OCI-LY3 (cell line): Measurements from ENCODE around the gene MACIR.
"Not testable (repeated sequence)": the region's sequence is repeated elsewhere in the genome, so short reads cannot be mapped to it uniquely, and the experiment has no call there.

Experiments
- H2AFZ ChIP-seq: fragments of 200-600, 300-600 bp; shearing (Covaris generic); 2 replicates; pipeline ENCODE4 v1.6.0; 2014; ENCODE audit warnings: antibody characterized with exemption, low read depth, low read length
- H3K27ac ChIP-seq: fragments of 200-600, 300-600 bp; sonication (generic); 2 replicates; pipeline ENCODE4 v1.5.1; 2014; ENCODE audit warnings: mild to moderate bottlenecking, low read length, moderate library complexity, mixed read lengths
- H3K27me3 ChIP-seq: fragments of 200-600, 300-600 bp; sonication (generic); 2 replicates; pipeline ENCODE4 v1.6.1; 2014; ENCODE audit warnings: low read depth, low read length, mixed read lengths
- H3K36me3 ChIP-seq: fragments of 200-600, 300-600 bp; sonication (generic); replicated peaks from 2 replicates; pipeline ENCODE3; 2014; ENCODE audit warnings: low read depth, low read length, mixed read lengths
- H3K4me1 ChIP-seq: fragments of 300-600, 200-600 bp; sonication (generic); 2 replicates; pipeline ENCODE4 v1.6.1; 2014; ENCODE audit warnings: low read length, mixed read lengths
- H3K4me2 ChIP-seq: fragments of 200-600, 300-600 bp; sonication (generic); 2 replicates; pipeline ENCODE4 v1.6.1; 2014; ENCODE audit warnings: low read length, mixed read lengths
- H3K4me3 ChIP-seq: fragments of 300-600, 200-600 bp; sonication (generic); 2 replicates; pipeline ENCODE4 v1.5.1; 2014; ENCODE audit warnings: antibody characterized with exemption, mild to moderate bottlenecking, low read length, moderate library complexity
- H3K79me2 ChIP-seq: fragments of 300-600, 200-600 bp; shearing (Covaris generic); 2 replicates; pipeline ENCODE4 v1.6.1; 2014; ENCODE audit warnings: mild to moderate bottlenecking, low read length, mixed read lengths
- H3K9ac ChIP-seq: fragments of 300-600, 200-600 bp; shearing (Covaris generic); 2 replicates; pipeline ENCODE4 v1.6.0; 2014; ENCODE audit warnings: mild to moderate bottlenecking, low read length, moderate library complexity
- H3K9me3 ChIP-seq: fragments of 200-600, 300-600 bp; shearing (Covaris generic); 2 replicates; pipeline ENCODE4 v1.6.1; 2014; ENCODE audit warnings: low read length, mixed read lengths; ENCODE audit not compliant: insufficient read depth
- H4K20me1 ChIP-seq: fragments of 200-600, 300-600 bp; sonication (generic); 2 replicates; pipeline ENCODE4 v1.6.1; 2016; ENCODE audit warnings: low read length, mixed read lengths; ENCODE audit not compliant: insufficient read depth
- EZH2phosphoT487 ChIP-seq: fragments of 200-600 bp; shearing (Covaris generic); IDR thresholded peaks from 2 replicates; pipeline ENCODE4 v1.6.1; 2018; ENCODE audit warnings: antibody characterized with exemption, mixed run types, low read depth
- TF ChIP-seq, protein P1 (sequence below): fragments of 200-600, 300-600 bp; sonication (generic); IDR thresholded peaks from 2 replicates; pipeline ENCODE4 v1.5.1; 2014; ENCODE audit warnings: antibody characterized with exemption, low read length, low read depth

Gene MACIR

DNA sequence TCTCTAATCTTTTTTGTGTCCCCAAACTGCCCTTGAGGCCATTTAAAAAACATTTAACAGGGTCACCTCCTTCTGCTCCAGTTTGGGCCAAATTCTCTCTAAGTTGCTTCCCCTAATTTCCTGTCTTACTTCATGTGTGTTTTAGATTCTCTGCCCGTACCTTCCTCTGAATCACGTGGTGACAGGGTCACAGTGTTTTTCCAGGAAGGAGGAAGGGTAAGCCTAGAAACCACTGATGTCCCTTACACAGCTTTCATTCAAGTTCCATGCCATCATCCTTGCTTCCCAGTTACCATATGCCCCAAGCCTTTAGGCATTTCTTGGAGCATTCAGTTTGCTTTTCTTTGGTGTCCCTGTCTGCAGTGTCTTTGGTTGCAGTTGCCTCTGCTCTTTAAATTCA lies 42.4 kb upstream of the MACIR start:
- no peak overlapping the region for H2AFZ ChIP-seq
- H4K20me1 ChIP-seq: no peaks in the 10 kb centered on the region
- H3K4me3 ChIP-seq: no peak overlapping the region
- H3K9ac ChIP-seq: no peak overlapping the region
- no peaks in the 10 kb centered on the region for H3K27me3 ChIP-seq
- H3K79me2 ChIP-seq: no peaks in the 10 kb centered on the region
- no peak for TF ChIP-seq EZH2phosphoT487
- TF ChIP-seq, protein P1, sequence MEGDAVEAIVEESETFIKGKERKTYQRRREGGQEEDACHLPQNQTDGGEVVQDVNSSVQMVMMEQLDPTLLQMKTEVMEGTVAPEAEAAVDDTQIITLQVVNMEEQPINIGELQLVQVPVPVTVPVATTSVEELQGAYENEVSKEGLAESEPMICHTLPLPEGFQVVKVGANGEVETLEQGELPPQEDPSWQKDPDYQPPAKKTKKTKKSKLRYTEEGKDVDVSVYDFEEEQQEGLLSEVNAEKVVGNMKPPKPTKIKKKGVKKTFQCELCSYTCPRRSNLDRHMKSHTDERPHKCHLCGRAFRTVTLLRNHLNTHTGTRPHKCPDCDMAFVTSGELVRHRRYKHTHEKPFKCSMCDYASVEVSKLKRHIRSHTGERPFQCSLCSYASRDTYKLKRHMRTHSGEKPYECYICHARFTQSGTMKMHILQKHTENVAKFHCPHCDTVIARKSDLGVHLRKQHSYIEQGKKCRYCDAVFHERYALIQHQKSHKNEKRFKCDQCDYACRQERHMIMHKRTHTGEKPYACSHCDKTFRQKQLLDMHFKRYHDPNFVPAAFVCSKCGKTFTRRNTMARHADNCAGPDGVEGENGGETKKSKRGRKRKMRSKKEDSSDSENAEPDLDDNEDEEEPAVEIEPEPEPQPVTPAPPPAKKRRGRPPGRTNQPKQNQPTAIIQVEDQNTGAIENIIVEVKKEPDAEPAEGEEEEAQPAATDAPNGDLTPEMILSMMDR: no peak
- peaks cover 5% of the 10 kb centered on the region; the same call in 1 of the 2 replicates for H3K4me1 ChIP-seq
- no peak overlapping the region for H3K4me2 ChIP-seq
- no peak overlapping the region for H3K27ac ChIP-seq
- no peaks in the 10 kb centered on the region for H3K36me3 ChIP-seq
- H3K9me3 ChIP-seq: no peaks in the 10 kb centered on the region

DNA sequence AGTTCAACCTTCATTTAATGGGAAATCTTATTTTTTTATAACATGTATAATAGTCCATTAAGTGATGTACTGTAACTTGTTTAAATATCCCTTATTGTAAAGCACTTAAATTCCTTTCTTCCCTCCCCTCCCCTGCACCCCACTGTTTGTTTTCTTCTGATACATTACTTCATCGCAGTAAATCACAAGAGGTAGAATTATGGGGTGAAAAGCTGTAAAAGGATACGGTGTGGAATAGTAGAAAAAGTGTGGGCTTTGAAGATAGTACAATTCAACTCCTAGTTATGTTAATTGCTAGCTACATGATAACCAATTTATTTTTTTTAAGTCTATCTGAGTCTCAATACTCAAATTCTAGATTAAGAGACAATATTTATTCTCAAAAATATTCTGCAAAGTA lies 41.9 kb upstream of the MACIR start:
- Histone ChIP-seq H4K20me1 (no peaks in the 10 kb centered on the region), H3K27me3 (no peaks in the 10 kb centered on the region), H3K4me2 (no peak overlapping the region), H3K9me3 (no peaks in the 10 kb centered on the region), H2AFZ (no peak overlapping the region), H3K36me3 (no peaks in the 10 kb centered on the region), H3K4me3 (no peak overlapping the region), H3K4me1 (peaks cover 5% of the 10 kb centered on the region; the same call in 1 of the 2 replicates), H3K79me2 (no peaks in the 10 kb centered on the region), H3K27ac (no peak overlapping the region), H3K9ac (no peak overlapping the region)
- TF ChIP-seq EZH2phosphoT487: no peak
- TF ChIP-seq, protein P1: no peak

DNA sequence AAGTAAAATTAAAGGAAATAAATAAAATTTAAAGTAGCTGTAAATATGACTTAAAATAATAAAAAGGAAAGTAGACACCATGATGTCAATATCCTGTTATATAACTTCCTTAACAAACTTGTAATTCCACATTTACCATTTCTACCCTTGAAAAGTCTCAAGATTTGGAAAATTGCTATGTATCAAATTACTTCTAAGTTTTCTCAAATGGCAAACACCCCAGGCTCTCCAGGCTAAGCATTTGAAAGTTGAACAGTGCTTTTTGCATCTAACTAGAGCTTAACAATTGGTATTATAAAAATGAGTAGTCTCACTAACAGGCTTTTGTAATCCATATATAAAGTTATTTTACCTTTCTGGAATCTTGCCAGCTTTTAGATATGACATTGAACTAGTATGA lies 41.5 kb upstream of the MACIR start:
- TF ChIP-seq, protein P1: no peak
- Histone ChIP-seq H3K36me3 (no peaks in the 10 kb centered on the region), H4K20me1 (no peaks in the 10 kb centered on the region), H3K79me2 (no peaks in the 10 kb centered on the region), H2AFZ (no peak overlapping the region), H3K4me2 (no peak overlapping the region), H3K9ac (no peak overlapping the region), H3K27ac (no peak overlapping the region), H3K4me3 (no peak overlapping the region), H3K9me3 (no peaks in the 10 kb centered on the region), H3K27me3 (no peaks in the 10 kb centered on the region), H3K4me1 (peaks cover under 1% of the 10 kb centered on the region; the same call in 1 of the 2 replicates)

DNA sequence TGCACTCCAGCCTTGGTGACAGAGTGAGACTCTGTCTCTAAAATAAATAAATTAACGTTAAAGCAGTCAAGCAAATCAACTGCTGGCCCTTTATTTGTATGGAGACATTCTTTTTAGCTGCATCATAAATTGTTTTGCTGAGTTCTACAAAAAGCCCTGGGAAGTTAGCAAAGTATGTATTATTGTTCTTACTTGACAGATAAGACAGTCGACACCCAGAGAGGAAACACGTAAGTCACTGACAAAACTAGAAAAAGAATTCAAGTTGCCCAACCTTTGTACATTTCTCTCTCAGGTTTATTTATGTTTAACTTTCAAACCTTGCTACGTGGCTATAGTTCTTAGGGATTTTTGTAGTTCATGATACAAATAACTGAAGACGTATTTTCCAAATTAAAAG lies 40.4 kb upstream of the MACIR start:
- no peak overlapping the region for H3K4me2 ChIP-seq

DNA sequence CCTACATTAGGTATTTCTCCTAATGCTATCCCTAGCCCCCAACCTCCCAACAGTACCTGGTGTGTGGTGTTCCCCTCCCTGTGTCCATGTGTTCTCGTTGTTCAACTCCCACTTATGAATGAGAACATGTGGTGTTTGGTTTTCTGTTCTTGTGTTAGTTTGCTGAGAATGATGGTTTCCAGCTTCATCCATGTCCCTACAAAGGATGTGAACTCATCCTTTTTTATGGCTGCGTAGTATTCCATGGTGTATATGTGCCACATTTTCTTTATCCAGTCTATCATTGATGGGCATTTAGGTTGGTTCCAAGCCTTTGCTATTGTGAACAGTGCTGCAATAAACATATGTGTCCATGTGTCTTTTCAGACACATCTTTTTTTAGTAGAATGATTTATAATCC lies 39.5 kb upstream of the MACIR start:
- not testable (repeated sequence) for H2AFZ ChIP-seq, H3K36me3 ChIP-seq, H3K27me3 ChIP-seq, H3K9ac ChIP-seq, H4K20me1 ChIP-seq, H3K9me3 ChIP-seq, H3K79me2 ChIP-seq, H3K4me1 ChIP-seq, H3K4me2 ChIP-seq, H3K27ac ChIP-seq, H3K4me3 ChIP-seq

More for the DNA sequence above, 40.4 kb upstream of the MACIR start:
- Histone ChIP-seq H3K79me2 (no peaks in the 10 kb centered on the region), H3K4me3 (no peak overlapping the region), H4K20me1 (no peaks in the 10 kb centered on the region), H3K9ac (no peak overlapping the region), H3K4me1 (no peaks in the 10 kb centered on the region), H3K27ac (no peak overlapping the region), H3K9me3 (no peaks in the 10 kb centered on the region), H2AFZ (no peak overlapping the region), H3K27me3 (no peaks in the 10 kb centered on the region), H3K36me3 (no peaks in the 10 kb centered on the region)
- no peak for TF ChIP-seq EZH2phosphoT487
- TF ChIP-seq, protein P1: no peak
